Activated CD8-positive, alpha-beta memory T cell treated with anti-CD3 and anti-CD28 coated beads, Interleukin-2, amount 50 U/mL, for 24 hours (primary cell): ENCODE results near the gene CPA2.

Source experiments
- DNase-seq: peaks from one replicate; pipeline ENCODE4 v3.0.0-alpha.2; 2020; ENCODE audit errors: extremely low read depth

The CPA2 gene

GRCh38 chr7:130254555-130254954 is 12.1 kb upstream of the CPA2 start:
- DNase-seq: no peak

GRCh38 chr7:130256704-130257103 is 10.0 kb upstream of the CPA2 start:
- no peak for DNase-seq

GRCh38 chr7:130258494-130259078 is 8.1 kb upstream of the CPA2 start:
- no peak for DNase-seq

GRCh38 chr7:130262448-130262847 is 4.2 kb upstream of the CPA2 start:
- DNase-seq: no peak

GRCh38 chr7:130263130-130263529 is 3.5 kb upstream of the CPA2 start:
- DNase-seq: no peak

- DNase-seq: no peak
Observed at GRCh38 chr7:130266961-130267321, 278 bp downstream of the CPA2 start.

- DNase-seq: no peak
Observed at GRCh38 chr7:130268463-130269317, 2.0 kb downstream of the CPA2 start.

- no peak for DNase-seq
Observed at GRCh38 chr7:130269318-130269694, 2.6 kb downstream of the CPA2 start.

GRCh38 chr7:130270947-130271800 is 4.5 kb downstream of the CPA2 start:
- no peak for DNase-seq

GRCh38 chr7:130272381-130273080 is 5.9 kb downstream of the CPA2 start:
- DNase-seq: no peak

- DNase-seq: no peak
Observed at GRCh38 chr7:130273081-130273932, 6.6 kb downstream of the CPA2 start.

- DNase-seq: no peak
Observed at GRCh38 chr7:130273933-130274255, 7.2 kb downstream of the CPA2 start.

GRCh38 chr7:130274296-130274695 is 7.6 kb downstream of the CPA2 start:
- no peak for DNase-seq

GRCh38 chr7:130274983-130275591 is 8.4 kb downstream of the CPA2 start:
- no peak for DNase-seq

GRCh38 chr7:130275826-130276297 is 9.2 kb downstream of the CPA2 start:
- DNase-seq: no peak

- DNase-seq: peak; percentile 20
Observed at GRCh38 chr7:130276796-130277762, 10.4 kb downstream of the CPA2 start.

GRCh38 chr7:130277763-130278643 is 11.3 kb downstream of the CPA2 start:
- no peak for DNase-seq

GRCh38 chr7:130278860-130279259 is 12.2 kb downstream of the CPA2 start:
- no peak for DNase-seq
